Islet of Langerhans (tissue), 1 donor: ENCODE results near the gene POLR2J.
"Not testable (repeated sequence)": the region's sequence is repeated elsewhere in the genome, so short reads cannot be mapped to it uniquely, and the experiment has no call there.

Experiments
- FAIRE-seq: peaks from one replicate; lab custom pipeline; 2011; peaks lifted over from hg19 to GRCh38; lab: Jason Lieb, UNC

The POLR2J gene

DNA sequence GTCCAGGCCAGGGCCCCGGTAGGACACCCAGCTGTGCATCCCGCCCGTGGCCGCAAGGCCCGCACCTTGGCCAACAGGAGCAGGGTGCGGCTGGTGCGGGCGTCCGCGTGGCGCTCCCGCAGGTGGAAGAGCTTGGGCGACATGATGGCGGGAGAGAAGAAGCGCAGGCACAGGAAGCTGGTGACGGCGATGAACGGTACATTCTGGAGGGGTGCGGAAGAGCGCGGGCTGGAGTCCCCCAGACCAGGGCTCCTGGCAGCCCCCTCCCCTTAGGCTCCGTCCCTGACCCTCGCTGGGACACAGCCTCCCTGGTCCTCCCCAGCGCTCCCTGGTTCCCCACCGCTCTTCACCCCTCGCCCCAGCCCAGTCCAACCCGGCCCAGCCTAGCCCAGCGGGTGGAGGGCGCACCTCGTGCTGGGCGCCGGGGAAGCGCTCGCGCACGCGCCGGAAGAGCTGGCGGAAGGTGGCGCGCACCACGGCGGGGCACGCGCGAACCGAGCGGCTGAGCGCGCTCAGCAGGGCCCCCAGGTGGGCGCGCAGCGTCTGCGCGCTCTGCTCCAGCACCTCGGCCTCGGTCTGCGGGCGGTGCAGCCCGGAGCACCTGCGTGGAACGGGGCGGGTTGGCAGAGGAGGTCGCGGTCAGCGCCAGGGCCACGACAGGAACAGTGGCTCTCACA lies 15.9 kb upstream of the POLR2J start:
- FAIRE-seq, result not testable (repeated sequence)

DNA sequence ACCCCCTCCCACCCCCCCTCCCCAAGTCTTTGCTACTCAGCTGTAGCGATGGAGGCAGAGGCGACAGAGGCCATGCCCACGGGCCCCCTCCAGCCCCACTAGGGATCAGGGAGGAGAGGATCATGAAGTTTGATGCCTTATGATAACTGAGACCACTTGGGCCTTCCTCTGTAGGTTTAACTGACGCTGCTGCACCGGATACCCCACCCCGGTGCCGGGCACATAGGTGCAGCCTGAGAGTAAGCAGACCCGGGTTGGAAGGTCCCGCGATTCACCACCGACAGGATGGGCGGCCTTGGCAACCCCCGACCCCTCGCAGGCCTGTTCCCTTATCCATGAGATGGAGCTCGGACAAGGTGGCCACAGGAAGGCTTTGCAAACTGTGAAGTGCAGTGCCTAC lies 15.3 kb upstream of the POLR2J start:
- FAIRE-seq, result not testable (repeated sequence)

DNA sequence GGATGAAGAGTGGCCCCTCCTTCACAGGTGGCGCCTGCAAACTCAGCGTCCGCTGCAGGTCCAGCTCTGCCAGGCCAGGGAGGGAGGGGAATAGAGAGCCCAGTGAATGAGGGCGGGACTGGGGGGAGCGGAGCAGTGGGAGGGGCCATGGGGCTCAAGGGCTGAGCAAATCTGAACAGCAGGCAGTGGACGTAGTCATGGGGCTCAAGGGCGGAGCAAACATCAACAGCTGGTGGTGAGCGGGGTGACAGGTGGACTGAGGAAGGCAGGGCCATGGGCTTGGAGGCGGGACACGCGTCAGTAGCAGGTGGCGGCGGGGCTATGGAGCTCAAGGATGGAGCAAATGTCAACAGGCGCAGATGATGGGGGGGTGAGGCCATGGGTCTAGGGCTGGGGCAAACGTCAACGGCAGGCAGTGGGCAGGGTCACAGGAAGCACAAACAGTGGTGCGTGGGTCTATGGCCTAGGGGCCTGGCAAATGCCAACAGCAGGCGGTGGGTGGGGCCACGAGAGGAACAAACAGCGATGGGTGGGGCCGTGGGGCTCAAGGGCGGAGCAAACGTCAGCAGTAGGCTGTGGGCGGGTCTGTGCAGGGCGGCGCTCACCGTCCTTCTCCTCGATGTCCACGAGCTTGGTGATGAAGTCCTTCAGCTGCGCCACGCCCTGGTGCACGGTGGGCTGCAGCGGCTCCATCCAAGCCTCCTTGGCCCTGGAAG lies 14.7 kb upstream of the POLR2J start:
- FAIRE-seq, result not testable (repeated sequence)

DNA sequence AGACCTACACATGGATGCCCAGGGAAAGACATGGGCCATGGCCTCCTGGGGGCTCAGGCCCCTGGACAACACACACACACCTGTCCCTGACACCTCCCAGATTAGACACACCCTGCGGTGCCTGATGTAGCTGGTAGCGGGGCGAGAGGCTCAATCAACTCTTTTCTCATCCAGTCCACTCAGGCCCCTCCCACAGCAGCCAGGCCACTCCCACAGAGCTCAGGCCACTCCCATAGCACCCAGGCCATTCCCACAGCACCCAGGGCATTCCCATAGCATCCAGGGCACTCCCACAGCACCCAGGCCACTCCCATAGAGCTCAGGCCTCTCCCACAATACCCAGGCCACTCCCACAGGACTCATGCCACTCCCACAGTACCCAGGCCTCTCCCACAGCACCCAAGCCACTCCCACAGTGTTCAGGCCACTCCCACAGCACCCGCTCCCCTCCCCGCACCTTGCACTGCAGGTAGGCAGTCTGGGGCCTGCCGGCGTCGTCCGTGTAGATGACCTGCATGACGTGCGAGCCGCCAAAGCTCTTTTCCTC lies 11.9 kb upstream of the POLR2J start:
- not testable (repeated sequence) for FAIRE-seq

DNA sequence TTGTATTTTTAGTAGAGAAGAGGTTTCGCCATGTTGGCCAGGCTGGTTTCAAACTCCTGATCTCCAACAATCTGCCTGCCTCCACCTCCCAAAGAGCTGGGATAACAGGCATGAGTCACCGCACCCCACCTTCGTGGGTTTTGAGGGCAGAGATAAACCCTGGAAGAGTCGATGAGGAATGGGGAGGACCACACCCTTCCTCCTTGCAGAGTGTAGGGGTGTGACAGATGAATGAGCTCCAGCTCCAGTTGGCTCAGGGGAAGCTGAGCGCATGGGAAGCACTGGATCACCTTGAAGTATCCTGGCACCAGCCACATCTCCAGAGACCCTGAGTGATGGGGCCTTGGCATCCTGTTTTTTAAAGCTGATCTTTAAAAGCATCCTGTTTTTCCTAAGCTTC lies 5.6 kb upstream of the POLR2J start:
- not testable (repeated sequence) for FAIRE-seq

DNA sequence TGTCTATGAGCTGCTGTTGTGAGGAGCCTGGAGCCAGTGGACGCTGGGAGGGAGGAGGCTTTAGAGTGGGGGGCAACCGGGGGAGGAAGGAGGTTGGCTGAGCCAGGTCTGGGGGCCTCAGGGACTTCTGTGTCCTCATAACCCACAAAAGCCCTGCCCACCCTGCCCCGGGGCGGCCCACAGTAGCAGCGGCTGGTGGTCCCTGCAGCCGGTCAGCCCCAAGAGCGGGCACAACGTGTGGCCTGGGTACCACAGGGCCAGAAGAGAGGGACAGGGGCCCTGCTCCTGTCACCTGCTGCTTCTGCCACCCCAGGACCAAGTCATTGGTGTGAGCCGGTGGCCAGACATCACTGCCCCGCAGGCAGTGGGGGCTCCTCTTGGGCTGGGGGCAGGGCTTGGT lies 3.2 kb upstream of the POLR2J start:
- not testable (repeated sequence) for FAIRE-seq

DNA sequence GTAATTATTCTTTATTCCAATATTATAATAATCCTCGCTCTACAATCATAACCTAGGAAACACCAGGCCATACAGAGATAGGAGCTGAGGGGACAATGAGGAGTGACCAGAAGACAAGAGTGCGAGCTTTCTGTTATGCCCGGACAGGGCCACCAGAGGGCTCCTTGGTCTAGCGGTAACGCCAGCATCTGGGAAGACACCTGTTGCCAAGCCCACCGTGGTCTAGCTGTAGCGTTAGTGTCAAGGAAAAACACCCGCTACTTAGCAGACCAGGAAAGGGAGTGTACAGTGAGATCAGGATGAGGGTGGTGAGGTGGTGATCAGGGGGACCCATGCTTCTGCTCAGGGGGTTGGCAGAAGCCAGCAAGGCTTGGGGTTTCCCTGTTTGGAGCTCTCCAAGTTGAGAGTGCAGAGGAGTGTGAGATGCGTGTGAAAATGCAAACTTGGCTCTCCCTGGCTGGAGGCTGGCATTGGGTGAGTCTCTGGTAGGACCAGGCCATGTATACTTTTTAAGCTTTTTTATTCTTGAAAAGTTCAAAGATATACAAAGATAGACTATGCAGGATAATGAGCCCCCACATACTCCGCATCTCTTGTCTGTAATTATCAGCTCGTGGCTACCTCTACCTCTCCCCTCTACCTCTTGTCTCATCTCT lies 1.4 kb upstream of the POLR2J start:
- not testable (repeated sequence) for FAIRE-seq

DNA sequence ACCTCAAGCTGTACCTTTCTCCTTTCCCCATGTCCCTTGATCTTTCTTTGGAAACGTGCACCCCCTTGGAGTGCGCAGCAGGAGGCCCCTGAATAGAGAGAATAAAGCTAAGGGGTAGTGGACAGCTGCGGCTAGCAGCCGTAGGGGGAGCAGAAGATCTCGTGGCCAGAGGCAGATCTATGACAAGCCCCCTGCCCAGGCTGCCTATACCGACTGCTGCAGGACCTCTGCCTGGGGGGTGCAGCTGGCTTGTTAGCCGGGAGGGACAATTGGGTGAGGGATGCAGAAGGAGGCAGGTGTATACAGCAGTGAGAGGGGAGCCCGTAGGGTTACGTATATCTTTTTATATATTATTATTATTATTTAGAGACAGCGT lies 475 bp upstream of the POLR2J start:
- FAIRE-seq, result not testable (repeated sequence)

DNA sequence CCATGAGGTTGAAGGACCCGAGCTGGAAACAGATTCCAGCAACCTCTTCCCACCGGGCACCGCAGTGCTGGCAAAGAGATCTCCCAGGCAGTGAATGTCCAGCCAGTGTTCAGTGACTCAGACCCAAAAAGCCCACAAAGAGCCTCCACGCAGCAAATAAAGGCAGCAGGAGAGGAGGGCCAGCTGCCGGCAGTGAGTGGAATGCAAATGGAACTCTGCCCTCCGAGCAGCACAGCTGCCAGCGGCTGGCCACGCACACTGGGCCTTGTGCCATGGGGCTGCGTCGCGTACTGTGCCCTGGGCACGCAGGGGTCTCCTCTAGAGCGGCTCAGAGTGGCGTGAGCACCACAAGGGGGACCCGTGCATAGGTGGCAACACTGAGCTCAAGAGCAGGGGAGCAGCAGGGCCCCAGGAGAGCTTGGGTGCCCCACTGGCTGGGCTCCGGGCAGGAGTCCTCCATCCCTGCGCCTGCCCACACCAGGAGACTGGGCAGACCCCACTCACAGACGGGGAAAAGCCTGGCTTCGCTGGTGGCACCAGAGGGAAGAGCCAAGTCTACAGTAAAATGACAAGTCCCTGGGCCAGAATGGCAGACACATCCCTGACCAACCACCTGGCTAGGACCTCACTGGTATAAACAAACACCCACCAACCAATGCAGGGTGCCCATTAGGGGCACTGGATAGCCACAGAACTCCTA lies 3.8 kb downstream of the POLR2J start:
- FAIRE-seq, result not testable (repeated sequence)

DNA sequence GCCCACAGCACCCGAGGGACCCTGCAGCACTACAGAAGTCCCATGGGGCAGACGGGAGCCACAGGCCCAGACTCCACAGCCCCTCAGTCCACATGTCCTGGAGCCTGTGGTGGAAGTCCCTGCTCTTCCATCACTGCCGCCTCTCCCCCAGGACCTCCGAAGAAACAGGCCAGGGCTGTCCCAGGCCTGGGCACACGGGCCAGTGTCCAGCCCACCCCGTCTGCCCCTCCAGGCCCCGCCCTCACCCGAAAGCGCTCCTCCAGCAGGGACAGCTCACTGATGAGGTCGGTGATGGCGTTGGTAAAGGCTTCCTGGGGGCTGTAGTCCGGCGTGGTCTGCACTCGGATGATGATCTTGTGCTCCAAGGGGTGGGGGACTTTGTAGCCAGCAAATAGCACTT lies 4.6 kb downstream of the POLR2J start:
- FAIRE-seq, result not testable (repeated sequence)

DNA sequence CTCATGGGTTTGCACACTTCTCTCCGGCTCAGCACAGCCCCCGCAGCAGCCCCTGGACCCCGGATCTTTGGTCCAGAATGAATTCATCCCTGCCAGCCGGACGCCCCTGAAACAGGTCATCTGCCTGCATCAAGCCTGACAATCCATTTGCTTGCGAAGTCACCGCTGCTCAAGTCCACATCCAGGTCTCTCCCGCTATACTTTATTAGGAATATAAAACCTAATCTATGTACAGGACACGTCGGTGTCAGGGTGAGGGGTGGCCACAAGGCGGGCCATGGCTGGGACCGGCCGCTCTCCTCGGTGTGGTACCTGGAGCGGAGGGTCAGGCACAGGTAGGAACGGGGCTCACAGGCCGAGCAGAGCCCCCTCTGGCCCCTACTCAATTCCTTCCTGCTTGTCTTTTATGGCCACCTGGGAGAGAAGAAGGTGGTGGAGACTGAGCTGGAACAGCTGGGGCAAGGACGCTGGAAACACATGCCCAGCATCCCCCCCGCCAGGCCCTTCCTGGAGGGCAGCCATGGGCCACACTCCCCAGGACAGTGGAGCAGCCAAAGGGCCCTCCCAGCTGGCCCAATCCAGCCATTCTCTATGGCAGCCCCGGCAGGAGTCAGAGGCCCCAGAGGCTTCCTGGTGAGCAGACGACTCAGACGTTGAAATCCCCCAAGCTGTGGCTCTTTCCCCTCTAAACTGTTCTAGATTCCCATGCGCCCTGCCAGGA lies 5.3 kb downstream of the POLR2J start:
- FAIRE-seq, result no peak

DNA sequence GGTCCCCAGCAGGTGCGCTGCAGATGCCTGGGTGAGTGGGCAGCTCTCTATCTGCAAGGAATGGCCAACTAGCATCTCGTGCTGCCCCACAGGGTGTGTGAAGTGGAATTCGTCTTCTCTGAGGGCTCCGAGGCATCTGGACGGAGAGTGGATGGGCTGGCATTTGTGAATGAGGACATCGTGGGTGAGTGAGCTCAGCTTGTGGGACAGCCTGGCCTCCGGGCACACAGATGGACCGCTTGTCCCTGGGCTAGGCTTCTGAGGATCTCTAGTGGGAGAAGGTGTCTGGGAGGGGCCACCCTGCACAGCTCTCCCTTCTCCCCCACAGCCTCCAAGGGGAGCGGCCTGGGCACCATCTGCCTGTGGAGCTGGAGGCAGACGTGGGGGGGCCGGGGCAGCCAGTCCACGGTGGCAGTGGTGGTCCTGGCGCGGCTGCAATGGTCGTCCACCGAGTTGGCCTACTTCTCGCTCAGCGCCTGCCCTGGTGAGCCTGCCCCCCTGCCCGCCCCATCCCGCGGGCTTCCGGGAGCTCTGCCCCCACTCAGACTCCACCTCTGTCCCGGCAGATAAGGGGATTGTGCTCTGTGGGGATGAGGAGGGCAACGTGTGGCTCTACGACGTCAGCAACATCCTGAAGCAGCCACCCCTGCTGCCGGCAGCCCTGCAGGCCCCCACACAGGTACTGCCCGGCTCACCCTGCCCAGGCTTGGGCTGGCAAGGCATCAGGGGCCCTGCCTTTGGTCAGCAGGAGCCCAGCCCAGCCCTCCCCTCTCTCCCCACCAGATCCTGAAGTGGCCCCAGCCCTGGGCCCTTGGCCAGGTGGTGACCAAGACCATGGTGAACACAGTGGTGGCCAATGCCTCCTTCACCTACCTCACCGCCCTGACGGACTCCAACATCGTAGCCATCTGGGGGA lies 6.3 kb downstream of the POLR2J start:
- no peak for FAIRE-seq

DNA sequence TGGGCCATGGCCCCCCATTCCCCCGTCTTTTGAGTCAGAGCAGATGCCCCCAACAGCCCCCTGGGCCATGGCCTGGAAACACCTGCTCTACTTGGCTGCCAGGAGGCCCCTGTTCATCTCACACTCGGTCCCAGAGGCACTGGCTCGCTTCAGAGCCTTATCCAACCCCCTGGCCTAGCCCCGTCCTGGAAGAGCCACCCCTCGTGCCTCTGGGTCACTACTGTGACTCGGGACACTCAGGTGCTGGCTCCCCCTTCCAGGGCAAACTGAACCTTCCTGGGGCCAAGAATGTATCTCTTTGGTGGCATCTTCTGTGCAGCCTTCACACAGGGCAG lies 7.0 kb downstream of the POLR2J start:
- FAIRE-seq, result no peak

DNA sequence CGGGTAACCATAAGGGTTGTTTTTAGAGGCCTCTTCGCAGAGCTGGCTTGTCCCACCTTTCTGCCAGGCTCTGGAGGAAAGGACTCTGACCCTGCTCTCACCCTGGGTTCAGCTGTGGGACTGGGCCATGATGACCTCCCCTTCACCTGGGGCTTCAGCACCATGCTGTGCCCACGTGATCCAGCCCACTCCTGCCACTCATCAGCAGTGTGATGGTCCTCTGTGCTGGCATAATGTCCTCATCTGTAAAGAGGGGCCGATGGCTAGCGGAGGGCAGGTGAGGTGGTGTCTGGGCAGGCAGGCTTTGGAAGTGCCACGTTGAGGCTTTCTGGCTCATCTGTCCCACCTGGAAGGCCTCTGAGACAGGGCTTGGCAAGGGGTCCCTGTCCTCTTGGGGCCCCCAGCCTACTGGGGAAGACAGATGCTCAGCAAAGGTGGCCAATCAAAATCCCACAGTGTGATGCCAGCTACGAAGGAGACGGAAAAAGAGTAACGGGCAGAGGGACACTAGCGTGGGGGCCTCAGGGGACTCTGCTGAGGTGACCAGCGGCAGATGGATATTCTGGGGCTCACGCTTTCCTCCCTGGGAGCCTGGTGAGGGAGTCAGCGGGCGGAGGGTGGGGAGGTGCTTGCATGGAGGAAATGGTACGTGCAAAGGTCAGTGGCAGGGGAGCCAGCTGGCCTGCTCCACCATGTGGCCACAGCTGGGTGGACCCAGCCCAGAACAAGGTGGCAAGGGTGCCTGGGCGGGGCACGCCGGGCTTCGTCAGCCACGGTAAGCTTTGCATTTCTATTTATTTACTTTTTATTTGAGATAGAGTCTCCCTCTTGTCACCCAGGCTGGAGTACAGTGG lies 8.5 kb downstream of the POLR2J start:
- FAIRE-seq, result no peak

DNA sequence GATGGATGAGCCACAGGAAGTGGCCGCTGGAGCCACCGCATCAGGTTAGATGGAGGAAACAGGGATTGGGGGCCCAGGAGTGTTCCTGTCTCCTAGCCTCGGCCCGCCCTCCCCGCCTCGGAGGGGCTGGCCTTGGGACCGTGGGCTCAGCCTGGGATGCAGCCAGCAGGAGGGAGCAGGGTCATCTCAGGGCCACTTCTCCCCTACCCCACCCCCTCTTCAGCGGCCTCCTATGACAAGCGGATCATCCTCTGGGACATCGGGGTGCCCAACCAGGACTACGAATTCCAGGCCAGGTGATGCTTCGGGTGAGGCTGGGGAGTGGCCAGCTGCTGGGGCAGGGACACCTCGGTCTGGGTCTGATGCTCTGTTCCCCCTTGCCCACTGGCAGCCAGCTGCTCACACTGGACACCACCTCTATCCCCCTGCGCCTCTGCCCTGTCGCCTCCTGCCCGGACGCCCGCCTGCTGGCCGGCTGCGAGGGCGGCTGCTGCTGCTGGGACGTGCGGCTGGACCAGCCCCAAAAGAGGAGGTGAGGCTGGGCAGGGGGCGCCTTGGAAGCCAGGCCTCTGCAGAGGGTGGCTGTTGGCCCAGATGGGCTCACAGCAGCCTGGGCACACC lies 9.3 kb downstream of the POLR2J start:
- FAIRE-seq, result no peak

DNA sequence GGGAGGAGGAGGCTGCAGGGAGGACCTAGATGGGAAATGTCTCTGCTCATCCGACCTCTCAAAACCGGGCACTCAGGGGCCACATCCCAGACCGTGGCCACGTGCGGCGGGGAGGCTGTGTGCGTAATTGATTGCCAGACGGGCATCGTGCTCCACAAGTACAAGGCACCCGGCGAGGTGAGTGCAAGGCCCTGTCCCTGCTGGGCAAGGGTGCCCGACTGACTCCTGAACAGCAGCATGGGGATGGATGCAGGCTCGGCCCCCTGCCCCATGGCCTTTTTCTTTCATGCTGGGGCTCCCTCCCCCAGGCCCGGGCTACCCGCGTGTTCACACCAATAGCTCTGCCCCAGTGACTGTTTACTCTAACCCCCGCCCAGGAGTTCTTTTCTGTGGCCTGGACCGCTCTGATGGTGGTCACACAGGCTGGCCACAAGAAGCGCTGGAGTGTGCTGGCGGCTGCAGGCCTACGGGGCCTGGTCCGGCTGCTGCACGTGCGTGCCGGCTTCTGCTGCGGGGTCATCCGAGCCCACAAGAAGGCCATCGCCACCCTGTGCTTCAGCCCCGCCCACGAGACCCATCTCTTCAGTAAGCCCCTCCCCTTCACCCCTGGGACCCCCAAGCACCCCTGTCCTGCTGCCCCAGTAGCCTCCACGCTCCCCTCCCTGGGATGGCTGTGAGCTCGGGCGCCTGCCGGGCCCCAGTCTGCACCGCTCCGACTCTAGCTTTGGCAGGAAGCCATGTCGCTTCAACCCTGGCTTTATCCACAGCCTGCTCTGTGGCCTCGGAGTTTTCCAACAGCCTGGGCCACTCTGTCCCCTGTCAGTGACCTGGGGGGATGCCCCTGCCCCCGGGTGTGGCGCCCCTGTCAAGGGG lies 10.0 kb downstream of the POLR2J start:
- FAIRE-seq, result no peak

DNA sequence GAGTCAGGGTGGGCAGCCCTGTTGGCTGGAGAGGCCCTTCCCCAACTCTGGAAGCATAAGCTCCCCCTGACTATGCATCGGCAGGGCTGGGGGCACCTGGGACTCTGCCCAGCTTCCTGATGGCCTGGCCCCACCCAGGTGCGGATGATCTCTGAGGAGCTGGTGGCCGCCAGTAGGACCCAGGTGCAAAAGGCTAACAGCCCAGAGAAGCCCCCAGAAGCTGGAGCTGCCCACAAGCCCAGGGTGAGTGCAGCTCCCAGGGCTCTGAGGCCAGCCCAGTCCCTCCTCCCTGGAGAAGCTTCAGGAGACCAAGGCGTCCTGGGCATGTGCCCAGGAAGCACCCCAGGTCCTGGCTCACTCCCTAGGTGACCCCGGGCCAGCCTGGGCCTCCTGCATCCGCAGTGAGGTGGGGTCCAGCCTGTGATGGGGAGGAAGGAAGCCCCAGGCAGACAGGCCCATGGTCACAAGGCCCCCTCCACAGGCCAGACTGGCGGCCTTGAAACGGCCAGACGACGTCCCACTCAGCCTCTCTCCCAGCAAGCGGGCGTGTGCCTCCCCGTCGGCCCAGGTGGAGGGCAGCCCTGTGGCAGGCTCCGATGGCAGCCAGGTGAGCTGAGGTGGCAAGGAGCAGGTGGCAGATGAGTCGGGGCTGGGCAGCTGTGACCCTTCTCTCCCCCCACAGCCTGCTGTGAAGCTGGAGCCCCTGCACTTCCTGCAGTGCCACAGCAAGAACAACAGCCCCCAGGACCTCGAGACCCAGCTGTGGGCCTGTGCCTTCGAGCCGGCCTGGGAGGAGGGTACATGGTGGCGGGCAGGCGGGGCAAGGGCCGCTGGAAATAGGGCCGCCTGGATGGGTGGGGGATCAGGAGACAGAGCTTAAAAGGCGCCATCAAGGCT lies 10.9 kb downstream of the POLR2J start:
- no peak for FAIRE-seq
